Central memory CD8-positive, alpha-beta T cell (primary cell): Measurements from ENCODE around the gene GADD45GIP1.
A peak's percentile ranks its signal among the peaks of the same experiment; 100 is the strongest.
"Not testable (repeated sequence)": the region's sequence is repeated elsewhere in the genome, so short reads cannot be mapped to it uniquely, and the experiment has no call there.

Experiments used
- ATAC-seq: fragments of 150-1000 bp; cut with Tn5 transposase; replicated peaks from 2 replicates; pipeline ENCODE4 v1.10.0; 2022; ENCODE audit warnings: mild to moderate bottlenecking, moderate FRiP score, moderate number of reproducible peaks; ENCODE audit not compliant: poor library complexity, severe bottlenecking; ENCODE audit errors: extremely low read depth
- DNase-seq, 2 donors: peaks; one replicate each; pipeline ENCODE4 v3.0.0; 2021; ENCODE audit warnings: low spot score in 2 of 2
- H3K27ac Mint-ChIP-seq: one replicate; pipeline ENCODE4 v1.8.0; 2022; ENCODE audit warnings: low read depth, mild to moderate bottlenecking, moderate library complexity, mixed read lengths
- H3K27me3 Mint-ChIP-seq: one replicate; pipeline ENCODE4 v1.8.0; 2022; ENCODE audit warnings: mixed read lengths
- H3K36me3 Mint-ChIP-seq: one replicate; pipeline ENCODE4 v1.8.0; 2022; ENCODE audit warnings: mild to moderate bottlenecking, moderate library complexity, mixed read lengths; ENCODE audit not compliant: insufficient read depth
- H3K4me1 Mint-ChIP-seq: one replicate; pipeline ENCODE4 v1.8.0; 2022; ENCODE audit warnings: mixed read lengths
- H3K4me3 Mint-ChIP-seq: one replicate; pipeline ENCODE4 v1.8.0; 2022; ENCODE audit warnings: mild to moderate bottlenecking, moderate library complexity, mixed read lengths
- H3K9me3 Mint-ChIP-seq: one replicate; pipeline ENCODE4 v1.8.0; 2022; ENCODE audit warnings: mixed read lengths

GADD45GIP1 gene

DNA sequence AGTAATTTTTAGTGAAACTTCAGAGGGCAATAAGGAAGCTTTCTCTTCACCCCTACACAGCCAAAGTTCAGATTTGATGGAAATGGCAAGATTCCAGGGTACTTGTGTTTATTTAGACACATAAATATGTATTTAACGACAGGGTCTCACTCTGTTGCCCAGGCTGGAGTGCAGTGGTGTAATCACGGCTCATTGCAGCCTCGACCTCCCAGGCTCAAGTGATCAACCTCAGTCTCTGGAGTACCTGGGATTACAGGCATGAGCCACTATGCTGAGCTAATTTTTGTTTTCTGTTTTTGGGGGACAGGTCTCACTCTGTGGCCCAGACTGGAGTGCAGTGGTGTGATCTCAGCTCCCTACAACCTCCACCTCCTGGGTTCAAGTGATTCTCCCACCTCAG is 36.0 kb downstream of the GADD45GIP1 start:
- H3K27ac Mint-ChIP-seq, result no peak overlapping the region

DNA sequence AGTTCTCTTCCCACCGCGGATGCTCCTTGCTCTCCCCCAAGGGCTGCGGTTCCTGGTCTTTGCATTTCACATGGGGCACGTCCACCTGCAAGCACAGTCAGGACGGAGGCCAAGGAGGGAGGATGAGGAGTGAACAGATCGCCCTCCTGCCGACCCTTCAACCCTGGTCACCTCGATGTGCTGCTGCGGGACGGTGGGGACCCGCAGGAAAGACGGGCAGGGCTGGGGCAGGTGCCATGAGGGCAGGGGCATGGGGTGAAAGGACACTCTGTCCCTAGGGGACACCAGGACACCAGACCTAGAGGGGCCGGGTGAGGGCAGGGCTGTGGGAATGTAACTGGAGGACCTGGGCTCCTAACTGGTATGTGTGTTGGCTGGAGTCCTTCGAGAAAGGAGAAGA is 38.8 kb downstream of the GADD45GIP1 start:
- no peak for ATAC-seq
- peak overlapping the region; percentile 93 for H3K27ac Mint-ChIP-seq

More for the DNA sequence above, 36.0 kb downstream of the GADD45GIP1 start:
- ATAC-seq (no peak), DNase-seq (no peak)
- Mint-ChIP-seq H3K36me3 (peaks cover 45% of the 10 kb centered on the region), H3K9me3 (no peaks in the 10 kb centered on the region), H3K4me1 (peaks cover 16% of the 10 kb centered on the region), H3K27me3 (no peaks in the 10 kb centered on the region), H3K4me3 (no peak overlapping the region)

DNA sequence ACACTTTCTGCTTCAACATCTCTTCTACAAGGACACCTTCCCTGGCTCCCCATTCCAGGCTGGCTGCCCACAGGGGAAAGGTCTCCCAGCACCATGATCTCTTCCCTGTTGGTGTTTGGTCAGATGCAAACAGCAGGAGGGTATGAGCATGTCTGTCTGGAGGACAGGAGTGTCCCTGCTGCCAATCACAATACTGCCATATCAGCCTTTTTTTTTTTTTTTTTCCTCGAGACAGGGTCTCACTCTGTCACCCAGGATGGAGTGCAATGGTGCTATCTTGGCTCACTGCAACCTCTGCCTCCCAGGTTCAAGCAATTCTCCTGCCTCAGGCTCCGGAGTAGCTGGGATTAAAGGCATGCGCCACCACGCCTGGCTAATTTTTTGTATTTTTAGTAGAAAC is 41.2 kb downstream of the GADD45GIP1 start:
- Mint-ChIP-seq H3K4me1 (peaks cover 26% of the 10 kb centered on the region), H3K36me3 (peaks cover 16% of the 10 kb centered on the region)
- H3K27me3 Mint-ChIP-seq, H3K4me3 Mint-ChIP-seq, DNase-seq, ATAC-seq, H3K27ac Mint-ChIP-seq, H3K9me3 Mint-ChIP-seq: not testable (repeated sequence)

More for the DNA sequence above, 38.8 kb downstream of the GADD45GIP1 start:
- peak overlapping the region; percentile 75 for H3K4me3 Mint-ChIP-seq
- H3K36me3 Mint-ChIP-seq, result peaks cover 28% of the 10 kb centered on the region
- no peak for DNase-seq
- no peaks in the 10 kb centered on the region for H3K27me3 Mint-ChIP-seq
- no peaks in the 10 kb centered on the region for H3K9me3 Mint-ChIP-seq
- peaks cover 26% of the 10 kb centered on the region for H3K4me1 Mint-ChIP-seq

DNA sequence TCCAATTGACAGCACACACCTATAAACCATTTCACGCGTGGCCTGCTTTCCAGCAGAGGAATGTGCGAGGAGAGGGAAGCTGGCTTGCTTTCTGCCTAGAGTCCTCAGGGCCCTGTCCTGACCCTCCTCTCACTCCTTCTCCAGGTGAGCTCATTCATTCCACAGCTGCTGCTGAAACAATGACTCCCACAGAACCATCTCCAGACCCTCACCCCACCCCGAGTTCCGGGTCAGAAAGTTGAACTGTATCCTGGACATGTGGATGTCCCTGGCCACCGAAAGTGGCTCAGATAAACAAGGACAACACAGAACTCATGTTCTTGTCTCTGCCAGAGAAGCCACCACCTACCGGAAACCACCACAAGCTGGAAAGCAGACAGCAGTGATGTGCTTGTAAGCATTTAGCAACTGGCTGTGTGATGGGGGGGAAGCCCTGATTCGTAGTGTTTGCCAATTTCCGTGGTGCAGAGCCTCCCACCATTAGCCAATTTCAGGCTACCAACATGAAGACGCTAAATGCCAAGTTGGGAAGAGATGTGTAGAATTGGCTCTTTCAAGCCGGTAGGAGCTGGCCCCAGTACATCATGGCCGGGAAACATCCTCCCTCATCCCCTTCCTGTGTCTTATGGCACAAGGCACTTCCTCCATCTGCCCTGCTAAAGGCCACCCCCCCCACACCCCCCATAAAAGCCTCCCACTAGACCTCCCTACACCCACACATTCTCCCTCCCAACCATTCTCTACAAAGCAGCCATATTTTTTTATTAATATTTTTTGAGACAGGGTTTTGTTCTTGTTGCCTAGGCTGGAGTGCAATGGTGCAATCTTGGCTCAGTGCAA is 43.0 kb downstream of the GADD45GIP1 start:
- peaks cover 17% of the 10 kb centered on the region for H3K4me1 Mint-ChIP-seq
- ATAC-seq (peak; percentile 86), DNase-seq (peak in 1 of 2 donors; percentile 28)
- no peaks in the 10 kb centered on the region for H3K27me3 Mint-ChIP-seq
- H3K27ac Mint-ChIP-seq, result peak overlapping the region; percentile 80
- no peaks in the 10 kb centered on the region for H3K9me3 Mint-ChIP-seq
- peaks cover 8% of the 10 kb centered on the region for H3K36me3 Mint-ChIP-seq
- peak overlapping the region; percentile 63 for H3K4me3 Mint-ChIP-seq

DNA sequence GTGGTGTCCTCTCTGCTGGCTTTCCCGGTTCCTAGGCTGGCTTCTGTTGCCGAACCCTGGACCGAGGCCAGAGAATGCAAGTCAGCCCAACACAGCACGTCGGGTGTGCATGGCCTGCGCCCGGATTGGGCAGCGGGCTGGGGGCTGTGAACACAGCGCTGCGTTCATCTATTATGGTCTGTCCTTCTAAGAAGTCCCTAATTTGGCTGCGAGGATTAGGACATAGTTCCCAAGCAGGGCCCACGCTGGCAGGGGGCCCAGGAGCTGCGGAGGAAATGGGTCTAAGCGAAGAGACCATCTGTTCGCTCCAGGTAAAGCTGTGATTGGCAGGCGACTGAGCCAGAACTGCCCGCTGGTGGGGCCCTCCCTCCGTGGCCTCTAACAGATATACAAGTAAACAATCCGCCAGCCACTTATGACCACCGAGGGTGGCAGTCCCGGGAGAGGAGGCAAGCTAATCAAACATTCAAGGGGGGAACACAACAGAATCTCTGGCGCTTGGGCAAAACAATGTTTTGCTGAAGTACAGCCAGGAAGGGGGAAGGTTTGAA is 43.9 kb downstream of the GADD45GIP1 start:
- no peak for DNase-seq
- Mint-ChIP-seq H3K4me3 (no peak overlapping the region), H3K4me1 (peaks cover 10% of the 10 kb centered on the region)

DNA sequence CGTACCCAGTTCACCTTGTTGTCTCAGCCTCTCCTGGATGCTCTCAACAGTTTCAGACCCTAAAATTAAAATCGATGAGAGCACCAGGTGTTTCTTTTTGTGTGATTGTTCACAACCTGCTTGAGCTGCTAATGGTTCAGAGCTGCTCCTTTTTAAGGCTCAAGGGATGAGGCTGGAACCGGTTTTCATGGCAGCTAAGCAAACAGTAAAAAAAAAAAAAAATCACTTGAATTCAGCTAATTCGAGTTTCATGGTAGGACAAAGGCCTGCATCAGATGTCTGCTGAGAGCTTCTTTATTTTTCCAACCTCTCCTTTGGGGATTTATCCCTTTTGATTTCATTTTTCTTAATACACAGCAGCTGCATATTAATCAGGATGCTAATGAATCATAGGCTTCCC is 44.5 kb downstream of the GADD45GIP1 start:
- no peak overlapping the region for H3K4me3 Mint-ChIP-seq

More for the DNA sequence above, 43.9 kb downstream of the GADD45GIP1 start:
- ATAC-seq, result no peak
- H3K9me3 Mint-ChIP-seq, result no peaks in the 10 kb centered on the region
- H3K27ac Mint-ChIP-seq, result no peak overlapping the region
- H3K27me3 Mint-ChIP-seq, result no peaks in the 10 kb centered on the region
- H3K36me3 Mint-ChIP-seq, result peaks cover 1% of the 10 kb centered on the region

DNA sequence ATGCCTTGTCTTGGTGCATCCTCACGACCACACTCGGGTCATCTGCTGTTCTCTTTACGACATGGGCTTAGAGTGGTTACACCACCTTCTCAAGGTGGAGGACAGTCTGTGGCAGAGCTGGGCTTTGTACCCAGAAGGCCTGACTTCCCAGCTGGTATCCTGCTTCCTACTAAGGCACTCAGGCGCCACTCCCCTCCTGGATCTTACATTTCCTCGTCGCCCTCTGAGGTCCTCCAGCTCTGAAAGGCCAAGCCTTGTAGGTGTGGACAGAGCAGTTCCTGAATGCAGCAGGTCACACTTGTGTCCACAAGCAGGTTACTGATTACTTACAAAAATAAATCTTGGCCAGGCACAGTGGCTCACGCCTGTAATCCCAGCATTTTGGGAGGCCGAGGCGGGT is 49.9 kb downstream of the GADD45GIP1 start:
- Mint-ChIP-seq H3K27me3 (no peaks in the 10 kb centered on the region), H3K4me1 (no peaks in the 10 kb centered on the region), H3K36me3 (peaks cover 2% of the 10 kb centered on the region), H3K27ac (no peak overlapping the region), H3K4me3 (no peak overlapping the region), H3K9me3 (no peaks in the 10 kb centered on the region)
- ATAC-seq (no peak), DNase-seq (no peak)

More for the DNA sequence above, 44.5 kb downstream of the GADD45GIP1 start:
- H3K27ac Mint-ChIP-seq, result no peak overlapping the region
- peaks cover 1% of the 10 kb centered on the region for H3K36me3 Mint-ChIP-seq
- H3K9me3 Mint-ChIP-seq, result no peaks in the 10 kb centered on the region
- H3K27me3 Mint-ChIP-seq, result no peaks in the 10 kb centered on the region
- ATAC-seq (no peak), DNase-seq (no peak)
- peaks cover 10% of the 10 kb centered on the region for H3K4me1 Mint-ChIP-seq
